GM21515 (cell line): ENCODE data around the gene SRBD1.

Source experiments
- ATAC-seq: cut with Tn5 transposase; IDR thresholded peaks from one replicate; pipeline ENCODE4 v1.9.1; 2021; ENCODE audit not compliant: unreplicated experiment

SRBD1 gene

DNA sequence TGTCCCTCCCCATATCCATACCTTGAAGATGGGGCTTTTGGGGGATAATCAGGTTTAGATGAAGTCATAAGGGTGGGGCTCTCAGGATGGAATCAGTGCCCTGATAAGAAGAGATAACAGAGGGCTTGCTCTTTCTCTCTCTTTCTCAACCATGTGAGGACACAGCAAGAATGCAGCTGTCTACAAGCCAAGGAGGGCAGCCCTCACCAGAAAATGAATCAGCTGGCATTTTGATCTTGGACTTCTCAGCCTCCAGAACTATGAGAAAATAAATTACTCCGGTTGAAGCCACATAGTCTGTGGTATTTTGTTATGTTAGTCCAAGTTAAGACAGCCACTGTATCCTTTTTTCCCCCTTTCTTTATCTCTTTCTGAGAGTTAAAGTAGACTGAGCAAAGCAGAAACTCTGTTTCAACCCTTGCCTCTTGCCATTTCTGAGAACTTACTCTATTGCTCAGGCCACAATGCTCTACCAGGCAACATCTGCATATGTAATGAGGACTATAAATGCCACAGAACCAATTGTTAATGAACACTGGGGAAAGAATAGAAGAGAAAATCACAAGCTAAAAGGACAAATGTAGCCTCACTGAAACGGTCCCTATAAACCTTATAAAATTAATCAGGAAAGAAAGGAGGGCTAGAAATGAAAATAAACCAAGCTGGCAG lies 56.9 kb downstream of the SRBD1 start:
- ATAC-seq, result no peak

DNA sequence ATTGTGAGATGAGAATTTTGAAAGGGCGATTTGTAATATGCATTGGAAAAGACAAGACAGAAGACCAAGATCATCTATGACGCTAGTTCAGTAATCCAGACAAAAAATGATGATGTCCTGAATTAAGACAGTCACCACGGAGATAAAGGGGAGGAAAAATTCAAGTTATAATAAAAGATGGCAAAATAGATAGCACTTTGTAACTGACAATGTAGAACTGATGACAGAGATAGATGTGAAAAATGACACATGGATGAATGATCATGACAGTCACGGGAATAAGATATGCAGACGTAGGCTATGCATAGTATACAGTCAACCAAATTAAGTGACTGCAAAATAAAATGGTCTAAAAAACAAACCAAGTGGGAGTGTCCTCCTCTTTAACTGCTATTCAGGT lies 59.2 kb downstream of the SRBD1 start:
- no peak for ATAC-seq

DNA sequence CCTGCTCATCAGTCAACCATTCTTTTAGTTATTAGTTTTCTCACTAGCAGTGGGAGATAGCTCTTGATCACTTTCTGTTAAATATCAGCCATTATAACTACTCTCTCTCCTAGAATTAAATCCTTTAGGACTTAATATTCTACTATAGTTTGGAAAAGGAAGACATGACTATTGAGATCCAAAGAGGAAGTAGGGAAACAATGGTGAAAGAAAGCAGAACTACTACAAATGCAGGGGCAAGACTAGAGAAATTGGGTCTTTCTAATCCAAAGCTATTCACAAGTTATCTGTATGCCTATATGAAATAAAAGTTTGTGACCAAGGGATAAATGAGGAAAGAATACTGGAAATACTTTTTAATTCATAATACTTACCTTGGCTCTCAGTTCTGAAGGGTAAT lies 65.1 kb downstream of the SRBD1 start:
- no peak for ATAC-seq

DNA sequence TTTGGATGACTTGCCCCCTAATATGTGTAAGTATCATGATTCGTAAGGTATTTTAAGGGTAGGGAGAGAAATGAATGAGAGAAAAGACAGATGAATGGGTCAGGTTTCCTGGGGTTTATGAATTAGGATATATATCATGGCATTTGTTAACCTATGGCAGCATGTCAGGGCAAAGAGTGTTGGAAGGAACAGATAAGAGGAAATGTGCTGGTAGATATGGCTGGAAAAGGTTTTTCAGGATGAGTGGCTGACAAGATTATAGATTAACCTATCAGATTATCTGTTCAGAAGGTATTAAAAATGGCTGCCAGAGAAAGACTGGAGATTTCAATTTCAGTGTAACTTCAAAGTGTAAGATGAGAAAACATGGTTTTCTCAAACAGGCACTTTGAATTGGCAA lies 67.8 kb downstream of the SRBD1 start:
- ATAC-seq, result no peak

DNA sequence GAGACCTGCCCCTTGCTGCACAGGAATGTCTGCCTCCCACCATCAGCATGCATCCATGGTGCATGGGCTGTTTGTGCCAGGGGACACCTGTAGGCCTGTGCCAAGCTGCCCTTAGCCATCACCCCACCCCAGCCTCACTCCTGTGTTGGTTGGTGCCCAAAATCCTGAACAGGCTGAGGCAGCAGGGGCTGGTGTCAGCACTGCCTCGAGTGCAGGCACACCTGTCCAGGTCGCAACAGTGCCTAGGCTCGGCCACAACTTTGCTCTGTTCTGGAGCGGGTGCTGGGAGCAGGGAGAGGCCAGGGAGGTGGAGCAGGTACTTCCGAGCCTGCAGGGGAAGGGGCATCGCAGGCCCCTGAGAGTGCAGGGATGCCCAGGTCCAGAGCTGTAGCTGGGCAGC lies 69.1 kb downstream of the SRBD1 start:
- ATAC-seq, result no peak

DNA sequence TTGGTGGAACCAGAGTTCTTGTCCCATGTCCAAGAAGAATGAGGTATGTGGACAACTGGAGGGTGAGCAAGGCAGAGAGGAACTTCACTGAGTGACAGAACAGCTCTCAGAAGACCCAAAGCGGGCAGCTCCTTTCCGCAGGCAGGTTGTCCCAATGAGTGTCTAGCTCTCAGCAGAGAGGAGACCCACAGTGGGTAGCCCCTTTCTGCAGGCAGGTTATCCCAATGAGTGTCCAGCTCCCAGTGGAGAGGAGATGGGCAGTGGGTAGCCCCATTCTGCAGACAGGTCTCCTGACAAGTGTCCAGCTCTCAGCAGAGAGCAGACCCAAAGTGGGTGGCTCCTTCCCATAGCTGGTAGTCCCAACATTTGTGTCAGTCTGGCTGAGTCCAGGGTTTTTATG lies 69.6 kb downstream of the SRBD1 start:
- no peak for ATAC-seq

DNA sequence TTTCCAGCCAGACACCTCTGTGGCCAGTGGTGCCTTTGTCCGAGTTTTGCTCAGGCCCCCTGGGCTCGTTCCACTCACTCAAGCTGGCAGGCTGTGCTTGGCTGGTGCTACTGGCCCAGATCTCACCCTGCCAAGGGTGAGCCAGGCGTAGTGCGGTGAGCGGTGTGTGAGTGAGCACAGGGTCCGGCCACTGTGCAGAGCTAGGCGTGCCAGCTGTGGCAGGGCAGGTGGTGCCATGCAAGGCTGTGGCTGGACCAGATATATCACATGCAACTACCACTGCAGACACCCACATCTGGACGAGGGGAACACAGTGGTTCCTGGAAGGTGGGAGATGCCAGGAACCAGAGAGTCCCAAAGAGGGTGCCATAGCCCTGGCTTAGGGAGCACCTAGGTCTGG lies 70.1 kb downstream of the SRBD1 start:
- ATAC-seq, result no peak

DNA sequence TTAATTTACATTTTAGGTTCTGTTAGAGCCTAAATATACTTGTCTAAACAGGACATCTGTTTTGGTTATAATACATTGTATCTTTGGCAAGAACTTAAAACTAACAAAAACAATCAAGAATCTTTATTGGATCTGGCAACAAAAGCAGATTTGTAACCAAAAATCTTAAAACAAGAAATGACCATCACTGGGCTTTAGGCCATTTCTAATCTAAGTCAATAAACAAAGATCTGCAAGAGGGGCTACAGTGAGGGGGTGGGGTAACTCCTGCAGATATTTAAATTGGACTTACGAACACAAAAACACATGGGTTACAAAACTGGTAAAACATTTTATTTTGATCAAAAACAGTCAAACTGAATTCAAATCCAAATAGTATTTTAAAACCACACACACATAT lies 77.3 kb downstream of the SRBD1 start:
- no peak for ATAC-seq

DNA sequence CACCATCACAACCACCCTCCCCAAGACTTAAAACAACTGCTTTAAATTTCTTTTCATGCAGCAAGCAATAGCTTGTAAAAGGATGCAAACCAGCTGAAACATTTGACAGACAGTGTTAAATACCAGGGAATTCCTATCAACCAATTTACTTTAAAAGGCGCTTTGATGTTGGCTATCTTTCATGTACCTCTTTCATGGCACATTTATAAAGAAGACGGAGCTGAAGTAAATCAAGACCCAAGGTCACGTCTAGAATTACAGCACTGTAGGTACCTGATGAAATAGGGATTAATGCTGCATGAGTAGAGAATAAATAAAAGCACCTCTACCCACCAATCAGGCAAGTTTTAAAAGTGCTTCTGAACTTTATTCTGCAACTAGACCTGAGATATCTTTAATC lies 78.9 kb downstream of the SRBD1 start:
- no peak for ATAC-seq

DNA sequence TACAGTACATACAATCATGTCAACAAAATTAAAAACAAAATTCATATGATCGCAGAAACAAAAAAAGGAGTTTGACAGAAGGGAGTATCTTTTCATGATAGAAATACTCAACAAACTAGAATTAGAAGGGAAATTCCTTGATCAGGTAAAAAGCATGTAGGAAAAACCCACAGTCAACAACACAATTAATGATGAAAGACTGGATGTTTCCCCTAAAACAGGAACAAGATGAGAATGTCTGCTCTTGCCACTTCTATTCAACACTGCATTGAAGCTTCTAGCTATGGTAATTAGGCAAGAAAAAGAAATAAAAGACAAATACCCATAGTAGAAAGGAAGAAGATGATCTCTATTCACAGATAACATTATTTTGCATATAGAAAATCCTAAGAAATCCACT lies 87.1 kb downstream of the SRBD1 start:
- no peak for ATAC-seq

DNA sequence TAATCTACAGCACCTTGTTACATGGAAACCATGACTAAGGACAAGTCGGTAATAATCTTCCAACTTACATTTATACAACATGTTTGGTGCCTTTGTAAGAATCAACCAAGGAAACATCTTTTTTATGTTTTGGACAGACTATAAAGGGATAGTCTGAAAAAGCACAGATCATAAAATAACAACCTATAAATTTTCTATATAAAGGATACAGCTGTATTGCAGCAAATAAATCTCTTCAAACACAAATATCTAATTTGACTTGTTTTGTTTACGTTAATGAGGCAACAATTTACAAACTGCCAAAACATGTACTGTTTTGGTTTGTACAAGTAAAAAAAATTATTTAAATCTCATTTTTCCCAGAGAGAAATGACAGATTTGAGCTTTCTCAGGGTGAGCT lies 92.5 kb downstream of the SRBD1 start:
- no peak for ATAC-seq

DNA sequence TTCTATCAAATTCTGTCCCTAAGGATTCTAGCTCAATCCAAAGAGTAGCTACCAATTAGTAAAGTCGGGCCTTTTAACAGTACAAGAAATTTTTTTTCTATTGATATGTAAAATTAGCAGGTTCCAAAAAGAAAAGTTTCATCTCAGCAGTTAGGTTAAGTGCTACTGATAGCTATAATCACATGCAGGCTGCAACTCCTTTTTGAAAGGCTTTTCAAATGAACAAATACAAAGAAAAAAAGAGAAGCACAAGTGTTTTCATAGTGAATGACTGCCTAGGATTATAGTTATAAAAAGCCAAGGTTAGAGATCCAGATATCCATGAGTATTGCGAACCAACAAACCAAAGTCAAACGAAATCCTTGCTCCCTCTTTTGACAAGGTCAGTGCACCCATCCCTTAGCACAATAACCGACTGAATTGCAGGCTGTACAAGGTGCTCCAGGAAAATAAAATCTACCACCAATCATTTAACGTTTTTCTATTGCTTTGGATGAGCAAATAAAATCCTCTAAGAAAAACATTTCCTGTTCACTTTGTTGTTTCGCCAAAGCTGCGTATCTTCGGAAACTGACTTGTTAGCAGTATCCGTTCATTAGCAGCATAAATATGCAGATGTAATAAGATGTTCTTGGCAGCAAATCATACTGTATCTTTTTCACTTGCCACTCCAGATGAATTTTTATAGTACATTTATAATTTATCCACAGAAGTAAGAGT lies 100.2 kb downstream of the SRBD1 start:
- no peak for ATAC-seq

DNA sequence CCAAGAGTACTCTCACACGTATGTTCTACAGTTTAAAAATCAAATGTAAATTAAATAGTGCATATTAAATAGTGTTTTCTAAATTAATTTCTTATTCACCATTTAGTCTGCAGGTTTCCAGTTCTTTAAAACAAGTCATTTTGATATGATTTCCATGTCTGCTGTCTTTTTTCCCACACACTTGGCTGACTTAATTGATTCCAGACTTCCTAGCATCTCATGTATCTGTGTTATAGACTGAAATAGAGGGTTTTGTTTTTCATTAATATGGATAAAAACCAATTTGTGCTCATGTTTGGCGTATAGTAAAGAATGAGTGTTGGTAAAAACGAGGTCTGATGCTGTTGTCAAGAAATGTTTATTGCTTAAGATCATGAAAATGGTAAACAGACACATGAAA lies 104.3 kb downstream of the SRBD1 start:
- ATAC-seq, result no peak

DNA sequence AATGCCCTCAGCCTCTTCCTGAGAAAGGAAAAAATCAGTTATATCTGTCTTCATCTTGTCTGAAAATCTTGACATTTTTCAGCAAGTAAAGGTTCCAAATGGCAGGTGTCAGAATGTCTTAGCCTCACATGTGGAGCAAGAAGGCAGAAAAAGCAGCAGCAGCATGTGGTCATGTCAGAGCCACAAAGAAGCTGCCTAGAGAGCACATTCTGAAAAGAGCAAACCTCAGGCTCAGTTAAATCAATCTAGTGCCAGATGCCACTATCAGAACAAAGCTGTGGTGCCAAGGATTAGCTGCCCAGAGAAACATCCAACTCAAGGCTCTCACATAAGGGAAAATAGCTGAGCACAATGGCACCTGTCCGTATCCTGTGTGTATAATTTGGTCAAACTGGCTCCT lies 105.9 kb downstream of the SRBD1 start:
- ATAC-seq, result no peak

DNA sequence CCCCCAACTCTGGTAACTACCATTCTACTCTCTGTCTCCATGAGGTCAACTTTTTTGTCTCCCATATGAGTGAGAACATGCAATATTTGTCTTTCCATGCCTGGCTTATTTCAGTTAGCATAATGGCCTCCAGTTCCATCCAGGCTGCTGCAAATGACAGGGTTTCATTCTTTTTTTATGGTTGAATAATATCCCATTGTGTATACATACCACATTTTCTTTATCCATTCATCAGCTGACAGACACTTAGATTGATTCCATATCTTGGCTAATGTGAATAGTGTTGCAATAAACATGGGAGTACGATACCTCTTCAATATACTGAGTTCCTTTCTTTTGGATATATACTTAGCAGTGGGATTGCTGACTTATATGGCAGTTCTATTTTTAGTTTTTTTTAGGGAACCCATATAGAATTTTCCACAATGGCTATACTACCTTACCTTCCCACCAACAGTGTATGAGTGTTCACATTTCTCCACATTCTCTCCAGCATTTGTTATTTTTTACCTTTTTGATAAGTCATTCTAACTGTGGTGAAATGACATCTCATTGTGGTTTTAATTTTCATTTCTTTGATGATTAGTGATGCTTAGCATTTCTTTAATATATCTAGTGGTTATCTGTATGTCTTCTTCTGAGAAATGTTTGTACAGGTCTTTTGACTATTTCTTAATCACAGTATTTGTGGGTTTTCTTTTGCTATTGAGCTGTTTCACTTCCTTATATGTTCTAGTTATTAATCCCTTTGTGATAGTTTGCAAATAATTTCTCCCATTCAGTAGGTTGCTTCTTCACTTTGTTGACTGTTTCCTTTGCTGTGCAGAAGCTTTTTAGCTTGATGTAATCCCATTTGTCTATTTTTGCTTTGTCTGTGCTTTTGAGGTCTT lies 112.2 kb downstream of the SRBD1 start:
- no peak for ATAC-seq

DNA sequence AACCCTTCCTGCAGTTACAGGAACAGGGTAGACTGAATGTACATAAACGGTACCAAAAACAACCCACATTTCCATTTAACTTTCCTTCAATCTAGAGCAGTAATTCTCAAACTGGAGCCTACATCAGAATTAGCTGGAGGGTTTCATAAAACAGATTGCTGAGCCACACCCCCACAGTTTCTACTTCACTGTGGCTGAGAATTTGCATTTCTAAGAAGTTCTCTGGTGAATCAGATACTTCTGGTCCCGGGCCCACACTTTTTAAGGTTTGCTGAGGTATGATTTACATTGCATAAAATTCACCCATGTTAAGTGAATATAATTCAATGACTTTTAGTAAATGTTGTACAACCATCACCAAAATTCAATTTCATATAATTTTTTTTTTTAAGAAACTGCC lies 113.7 kb downstream of the SRBD1 start:
- peak; percentile 83 for ATAC-seq

DNA sequence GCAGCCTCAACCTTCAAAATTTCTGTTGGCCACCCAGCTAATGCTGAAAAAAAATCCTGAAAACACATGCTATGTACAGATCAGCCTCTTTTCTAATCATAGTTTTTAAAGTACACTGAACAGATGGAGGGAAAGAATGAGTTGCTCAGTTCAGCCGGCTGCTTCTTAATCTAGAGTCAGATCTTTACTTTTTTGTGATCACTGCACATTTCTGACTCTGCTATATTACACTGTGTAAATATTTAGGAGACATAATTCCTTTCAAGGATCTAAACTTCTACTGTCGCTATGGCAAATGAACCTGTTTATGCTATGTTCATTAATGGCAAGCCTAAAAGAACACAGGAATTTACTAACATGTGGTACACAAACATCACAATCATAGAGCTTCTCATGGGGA lies 114.2 kb downstream of the SRBD1 start:
- no peak for ATAC-seq

DNA sequence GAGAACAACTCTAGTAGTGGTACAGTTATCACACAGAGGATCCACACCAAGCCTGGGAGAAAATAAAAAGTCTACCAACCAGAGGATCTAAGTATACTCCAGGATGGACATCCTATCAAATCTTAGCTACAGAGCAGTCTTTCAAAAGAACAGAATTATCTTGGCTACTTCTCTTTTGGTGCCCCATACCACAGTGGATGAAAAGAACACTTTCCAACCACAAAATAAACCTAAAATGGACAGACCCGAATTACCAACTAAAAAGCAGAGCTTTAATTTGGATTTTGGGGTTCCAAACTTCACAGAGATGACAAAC lies 116.1 kb downstream of the SRBD1 start:
- no peak for ATAC-seq

DNA sequence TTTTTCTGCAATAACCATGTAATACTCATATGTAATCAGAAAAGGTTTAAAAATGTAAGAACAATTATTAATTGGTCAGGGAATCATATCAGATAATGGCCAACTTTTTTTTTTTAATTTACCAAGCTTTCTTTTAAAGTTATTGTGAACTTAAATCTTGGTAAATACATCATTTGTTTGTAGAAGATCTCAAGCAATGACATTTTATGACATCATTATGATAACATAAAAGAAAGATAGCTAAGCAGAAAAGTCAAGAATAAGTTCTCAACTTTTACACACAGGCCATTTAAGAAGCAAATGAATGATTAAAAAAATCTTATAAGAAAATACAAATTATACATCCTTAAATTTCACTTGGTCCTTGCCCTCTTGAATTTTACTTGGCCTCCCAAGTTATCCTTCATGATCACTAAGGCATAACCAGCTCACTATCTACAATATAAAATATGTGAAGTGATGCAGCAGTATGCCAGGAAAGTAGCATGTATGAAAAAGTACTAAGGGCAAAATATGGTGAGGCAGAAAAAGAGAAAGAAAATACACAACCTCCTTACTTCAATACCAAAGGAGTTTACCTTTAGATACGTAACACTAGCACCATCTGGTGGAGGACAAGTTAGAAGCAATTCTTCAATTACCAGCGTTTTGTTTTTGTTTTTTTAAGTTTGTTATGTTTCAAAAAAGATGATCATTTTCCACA lies 116.6 kb downstream of the SRBD1 start:
- no peak for ATAC-seq

DNA sequence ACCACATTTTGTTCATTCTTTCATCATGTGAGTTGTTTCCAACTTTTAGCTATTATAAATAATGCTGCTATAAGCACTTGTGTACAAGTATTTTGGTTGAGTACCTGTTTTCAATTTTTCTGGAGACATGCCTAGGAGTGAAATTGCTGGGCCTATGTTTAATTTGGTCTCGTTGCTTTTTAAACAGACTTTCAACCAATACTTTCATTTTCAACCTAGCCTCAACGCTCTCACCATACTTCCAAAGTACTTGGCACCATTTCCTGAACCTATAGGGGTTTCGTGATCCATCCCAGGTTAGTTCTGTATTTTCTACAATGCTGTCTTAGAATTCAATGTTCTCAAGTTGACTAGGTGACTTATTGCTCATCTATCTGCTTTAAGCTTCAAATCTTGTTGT lies 126.1 kb downstream of the SRBD1 start:
- ATAC-seq, result no peak

DNA sequence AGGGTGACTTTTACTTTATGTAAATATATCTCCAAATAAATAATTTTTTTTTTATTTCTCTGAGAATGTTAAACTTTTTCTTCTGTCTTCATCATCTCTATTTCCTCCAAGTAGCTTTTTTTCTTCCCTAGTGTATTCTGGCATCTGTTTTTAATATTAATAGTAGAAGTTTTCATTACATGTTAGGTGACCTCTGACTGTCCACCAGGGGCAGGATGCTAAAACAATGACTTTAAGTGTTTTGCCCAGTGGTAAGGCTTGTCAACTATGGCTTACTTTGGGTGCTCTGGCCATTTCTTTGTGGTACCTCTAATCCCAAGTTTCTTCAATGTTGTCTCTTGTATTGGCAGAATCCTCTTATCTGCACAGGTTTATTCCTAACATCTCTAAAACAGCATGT lies 127.1 kb downstream of the SRBD1 start:
- ATAC-seq, result no peak

DNA sequence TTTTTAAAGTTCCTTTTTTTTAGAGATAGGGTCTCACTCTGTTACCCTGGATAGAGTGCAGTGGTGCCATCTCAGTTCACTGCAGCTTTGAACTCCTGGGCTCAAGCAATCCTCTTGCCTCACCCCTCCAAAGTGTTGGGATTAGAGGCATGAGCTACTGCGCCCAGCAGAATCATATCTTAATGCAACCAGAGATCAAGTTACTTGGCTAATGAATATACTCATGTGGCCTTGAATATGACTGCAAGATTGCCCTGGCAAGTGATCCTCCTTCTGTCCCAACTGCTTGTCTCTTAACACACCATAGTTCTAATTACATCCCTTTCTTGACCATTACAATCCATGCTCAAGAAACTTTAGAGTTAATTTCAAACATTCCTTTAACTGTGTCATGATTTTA lies 133.5 kb downstream of the SRBD1 start:
- ATAC-seq, result no peak
